Epithelial cell of proximal tubule (primary cell): ENCODE results near the gene LGR6. TPM values are rescaled to one million over a fixed set of nuclear protein-coding genes. Genes with fewer than 3 reads are reported as not detected.

Source experiments
- DNase-seq: peaks from one replicate; pipeline ENCODE4 v3.0.0-alpha.2; 2011; ENCODE audit warnings: low read depth
- H3K4me3 ChIP-seq: 2 replicates; pipeline ENCODE4 v1.5.1; 2011; ENCODE audit warnings: low read depth, mild to moderate bottlenecking, low read length
- CTCF ChIP-seq: conservative IDR thresholded peaks from 2 replicates; pipeline ENCODE4 v1.5.1; 2012; ENCODE audit warnings: low read depth, mild to moderate bottlenecking, low read length
- total RNA-seq: library from RNA; depleted of rRNA; stranded (reverse); fragments of >200 nt; gene quantifications from 2 replicates; pipeline ENCODE4 v1.2.3, GENCODE V29; 2015

Gene LGR6
- total RNA-seq, 1 donor from 2014 or later, result not detected

DNA sequence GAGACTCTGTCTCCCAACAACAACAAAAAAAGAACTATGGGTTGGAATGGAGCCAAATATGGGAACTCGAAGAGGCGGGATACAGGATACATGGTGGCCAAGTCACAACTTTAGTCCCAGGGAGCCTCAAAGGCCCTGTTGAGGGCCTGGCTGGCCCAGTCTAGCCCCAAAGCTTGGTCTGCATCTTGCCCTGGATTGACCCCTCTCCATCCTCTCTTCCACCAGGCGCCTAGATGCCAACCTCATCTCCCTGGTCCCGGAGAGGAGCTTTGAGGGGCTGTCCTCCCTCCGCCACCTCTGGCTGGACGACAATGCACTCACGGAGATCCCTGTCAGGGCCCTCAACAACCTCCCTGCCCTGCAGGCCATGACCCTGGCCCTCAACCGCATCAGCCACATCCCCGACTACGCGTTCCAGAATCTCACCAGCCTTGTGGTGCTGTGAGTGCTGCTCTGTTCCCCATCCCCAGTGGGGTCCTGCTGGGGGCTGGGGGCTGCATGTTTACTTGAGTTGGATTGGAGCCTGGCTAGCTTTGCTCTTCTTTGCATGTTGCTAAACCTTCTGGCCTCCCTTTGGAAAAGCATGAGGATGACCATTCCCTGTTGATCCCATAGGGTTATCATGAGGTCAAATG is 82.6 kb downstream of the LGR6 start:
- no peak for TF ChIP-seq CTCF
- H3K4me3 ChIP-seq, result no peak overlapping the region
- no peak for DNase-seq

GRCh38 chr1:202276920-202277319 is 83.3 kb downstream of the LGR6 start:
- no peak for DNase-seq
- TF ChIP-seq CTCF, result no peak
- H3K4me3 ChIP-seq, result no peak overlapping the region

DNA sequence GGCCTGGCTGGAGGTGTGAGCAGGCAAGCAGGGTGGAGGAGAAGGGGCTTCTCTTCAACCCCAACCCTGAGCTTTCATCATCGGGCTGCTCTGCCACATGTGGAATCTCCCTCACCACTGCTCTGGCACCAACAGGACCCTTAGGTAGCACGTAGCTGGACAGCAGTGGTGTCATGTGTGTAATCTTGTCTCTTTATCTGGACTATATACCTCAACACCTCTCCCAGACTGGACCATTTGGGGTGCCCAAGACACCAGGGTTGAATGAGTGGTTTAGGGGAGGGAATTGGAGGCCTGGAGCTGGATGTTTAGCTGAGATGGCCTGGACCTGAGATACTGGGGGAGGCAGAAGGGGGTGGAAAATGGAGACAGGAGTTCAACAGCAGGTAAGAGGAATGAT is 85.2 kb downstream of the LGR6 start:
- TF ChIP-seq CTCF, result no peak
- no peak overlapping the region for H3K4me3 ChIP-seq
- DNase-seq, result no peak

GRCh38 chr1:202279806-202280205 is 86.2 kb downstream of the LGR6 start:
- no peak for DNase-seq
- no peak for TF ChIP-seq CTCF
- H3K4me3 ChIP-seq, result no peak overlapping the region

DNA sequence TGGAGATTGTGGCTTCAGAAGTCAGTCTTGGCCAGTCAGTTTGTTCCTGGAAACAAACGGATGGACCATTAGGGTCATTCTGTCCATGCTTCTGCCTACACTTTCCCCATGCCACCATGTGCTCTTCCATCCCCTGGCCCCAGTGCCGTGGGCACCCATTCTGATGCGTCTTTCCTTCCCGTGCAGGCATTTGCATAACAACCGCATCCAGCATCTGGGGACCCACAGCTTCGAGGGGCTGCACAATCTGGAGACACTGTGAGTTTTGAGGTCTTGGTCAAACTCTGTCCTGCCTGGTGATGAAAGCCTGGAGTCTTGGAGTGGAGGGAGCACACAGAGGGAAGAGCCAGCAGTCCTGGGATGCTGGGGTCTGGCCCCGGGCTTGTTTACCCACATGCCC is 87.0 kb downstream of the LGR6 start:
- no peak for TF ChIP-seq CTCF
- no peak for DNase-seq
- no peak overlapping the region for H3K4me3 ChIP-seq

GRCh38 chr1:202281316-202282024 is 87.9 kb downstream of the LGR6 start:
- TF ChIP-seq CTCF, result no peak
- no peak overlapping the region for H3K4me3 ChIP-seq
- DNase-seq, result no peak

- no peak overlapping the region for H3K4me3 ChIP-seq
These were observed 88.4 kb downstream of the LGR6 start for GRCh38 chr1:202282025-202282371.

More at GRCh38 chr1:202282025-202282371, 88.4 kb downstream of the LGR6 start:
- no peak for DNase-seq
- no peak for TF ChIP-seq CTCF
